ENCODE results near the gene RXFP4. TPM values are rescaled to one million over a fixed set of nuclear protein-coding genes. Genes with fewer than 3 reads are reported as not detected.

RXFP4 gene
- total and polyA plus RNA-seq, 7 experiments from 2014 or later, result 0.60 to 1.3 TPM; not detected in 5

- Histone ChIP-seq H3K4me3 (ENCODE audit: low read length) (no peak overlapping the region), H3K36me3 (ENCODE audit: control insufficient read depth in 2 of 3, insufficient read depth in 3 of 3, low read length in 3 of 3) (peaks cover 9 to 60% (median 21%) of the 10 kb centered on the region in 3 experiments), H3K4me1 (ENCODE audit: control insufficient read depth in 2 of 2, insufficient read depth in 2 of 2, low read length in 2 of 2) (peaks cover 69 to 77% of the 10 kb centered on the region in 2 donors), H3K9me3 (ENCODE audit: control insufficient read depth in 2 of 3, low read length in 3 of 3) (no peaks in the 10 kb centered on the region), H3K27me3 (ENCODE audit: control insufficient read depth in 2 of 2, insufficient read depth in 2 of 2, low read length in 2 of 2) (no peaks in the 10 kb centered on the region), H3K27ac (ENCODE audit: low read depth, low read length) (peak overlapping the region; percentile 66)
- POLR2A ChIA-PET, result interaction anchor here (1.2 to 9.5 kb wide), 4 partner anchors 9 to 36 kb away, joined by 3 to 144 read pairs (median 4); partner anchors contain the start of genes ARHGEF2 and KHDC4
- CTCF ChIA-PET, result interaction anchor here (0.7 to 5.7 kb wide), 4 partner anchors 10 to 31 kb away, joined by 3 to 39 read pairs (median 3); partner anchors contain the start of gene ARHGEF2
- Mint-ChIP-seq H3K4me3 (peak overlapping the region; percentile 56 to 95 (median 83)), H3K36me3 (peaks cover 0 to 43% (median 22%) of the 10 kb centered on the region in 5 donors), H3K9me3 (peaks cover 0 to 1% (median 0%) of the 10 kb centered on the region in 11 donors), H3K4me1 (peaks cover 78 to 90% (median 85%) of the 10 kb centered on the region in 7 donors), H3K27ac (peak overlapping the region; percentile 90 to 96 (median 95)), H3K27me3 (no peaks in the 10 kb centered on the region)
- DNase-seq (no peak), ATAC-seq (no peak)
- intact Hi-C loops (cut with micrococcal nuclease), result no loop called here
These were observed 27.9 kb downstream of the RXFP4 start for GRCh38 chr1:155969377-155969791.

GRCh38 chr1:155970531-155971167, 29.2 kb downstream of the RXFP4 start:
- intact Hi-C loops (cut with micrococcal nuclease), result loop anchor here in 1 of 2 donors (2.0 kb wide), 1 partner anchor 14 kb away; no protein-coding TSS in a partner anchor
- no peaks in the 10 kb centered on the region for H3K9me3 ChIP-seq (ENCODE audit: control insufficient read depth in 2 of 3, low read length in 3 of 3)
- H3K36me3 Mint-ChIP-seq, result peaks cover 0 to 42% (median 24%) of the 10 kb centered on the region in 5 donors
- peak in 1 of 9 donors; percentile 14 for DNase-seq
- H3K4me3 Mint-ChIP-seq, result peak overlapping the region; percentile 74 to 95 (median 78)
- peaks cover 0 to 1% (median 0%) of the 10 kb centered on the region in 11 donors for H3K9me3 Mint-ChIP-seq
- ChIA-PET CTCF (interaction anchor here (1.5 to 5.7 kb wide), 2 partner anchors 8 to 30 kb away, joined by 3 to 39 read pairs; partner anchors contain the start of gene ARHGEF2), POLR2A (interaction anchor here (1.4 to 9.5 kb wide), 5 partner anchors 9 to 36 kb away, joined by 4 to 144 read pairs (median 5); partner anchors contain the start of genes ARHGEF2 and KHDC4)
- no peak overlapping the region for H3K4me3 ChIP-seq (ENCODE audit: low read length)
- no peaks in the 10 kb centered on the region for H3K27me3 Mint-ChIP-seq
- peaks cover 82 to 88% of the 10 kb centered on the region in 2 donors for H3K4me1 ChIP-seq (ENCODE audit: control insufficient read depth in 2 of 2, insufficient read depth in 2 of 2, low read length in 2 of 2)
- H3K27ac Mint-ChIP-seq, result peak overlapping the region; percentile 83 to 96 (median 95)
- peak; percentile 89 for ATAC-seq
- H3K4me1 Mint-ChIP-seq, result peaks cover 87 to 99% (median 97%) of the 10 kb centered on the region in 7 donors
- H3K36me3 ChIP-seq (ENCODE audit: control insufficient read depth in 2 of 3, insufficient read depth in 3 of 3, low read length in 3 of 3), result peaks cover 8 to 48% (median 12%) of the 10 kb centered on the region in 3 experiments
- no peaks in the 10 kb centered on the region for H3K27me3 ChIP-seq (ENCODE audit: control insufficient read depth in 2 of 2, insufficient read depth in 2 of 2, low read length in 2 of 2)
- peak overlapping the region; percentile 66 for H3K27ac ChIP-seq (ENCODE audit: low read depth, low read length)

DNA sequence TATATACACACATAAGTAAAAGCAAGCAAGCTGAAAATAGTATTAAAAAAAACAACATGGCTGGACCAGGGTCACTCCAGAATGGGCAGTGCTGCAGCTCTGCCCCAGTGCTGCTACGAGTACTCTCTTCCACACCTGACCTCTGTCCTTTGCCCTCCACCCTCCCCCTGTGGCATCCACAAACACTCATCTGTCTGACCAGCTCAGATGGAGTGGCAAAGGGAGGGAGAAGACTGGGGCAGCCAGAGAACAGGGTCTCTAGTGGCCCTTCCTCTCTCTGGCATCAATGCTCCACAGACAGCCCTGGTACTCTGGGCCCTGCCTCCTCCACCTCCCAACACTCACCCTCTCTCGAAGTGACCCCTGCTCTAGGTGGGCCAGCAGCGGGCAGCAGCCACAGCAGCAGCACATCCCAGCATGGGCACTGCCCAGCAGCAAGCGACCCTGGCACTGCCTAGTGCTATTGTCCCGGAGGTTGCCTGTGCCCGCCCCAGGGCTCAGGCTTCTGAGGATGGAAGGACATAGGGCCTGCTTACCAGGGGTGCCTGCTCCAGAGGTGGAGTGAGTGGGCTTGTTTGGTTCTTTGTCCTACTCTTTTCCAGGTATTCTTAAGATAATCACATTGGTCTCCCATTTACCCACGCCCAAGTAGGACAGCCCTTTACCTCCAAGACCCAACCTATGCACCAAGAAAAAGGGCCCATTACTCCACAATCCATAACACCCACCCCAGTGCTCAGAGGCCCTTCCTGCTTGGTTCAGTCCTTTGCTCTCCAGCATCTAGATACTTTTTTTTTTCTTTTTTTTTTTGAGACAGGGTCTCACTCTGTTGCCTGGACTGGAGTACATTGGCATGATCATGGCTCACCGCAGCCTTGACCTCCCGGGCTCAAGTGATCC, 30.7 kb downstream of the RXFP4 start:
- Mint-ChIP-seq H3K4me3 (peak overlapping the region; percentile 63 to 95 (median 82)), H3K9me3 (peaks cover 0 to 3% (median 0%) of the 10 kb centered on the region in 11 donors), H3K4me1 (peaks cover 84 to 98% (median 87%) of the 10 kb centered on the region in 7 donors), H3K27me3 (no peaks in the 10 kb centered on the region), H3K27ac (peak overlapping the region; percentile 69 to 97 (median 95)), H3K36me3 (peaks cover 0 to 41% (median 25%) of the 10 kb centered on the region in 5 donors)
- CTCF ChIA-PET, result no interaction called here
- peaks cover 0 to 42% (median 0%) of the 10 kb centered on the region in 3 experiments for H3K36me3 ChIP-seq (ENCODE audit: control insufficient read depth in 2 of 3, insufficient read depth in 3 of 3, low read length in 3 of 3)
- no peaks in the 10 kb centered on the region for H3K9me3 ChIP-seq (ENCODE audit: control insufficient read depth in 2 of 3, low read length in 3 of 3)
- intact Hi-C loops (cut with micrococcal nuclease), result loop anchor here in 1 of 2 donors (2.0 kb wide), 1 partner anchor 15 kb away; no protein-coding TSS in a partner anchor
- DNase-seq (no peak), ATAC-seq (no peak)
- H3K4me1 ChIP-seq (ENCODE audit: control insufficient read depth in 2 of 2, insufficient read depth in 2 of 2, low read length in 2 of 2), result peaks cover 77 to 81% of the 10 kb centered on the region in 2 donors
- H3K4me3 ChIP-seq (ENCODE audit: low read length), result peak overlapping the region; percentile 26
- H3K27me3 ChIP-seq (ENCODE audit: control insufficient read depth in 2 of 2, insufficient read depth in 2 of 2, low read length in 2 of 2), result no peaks in the 10 kb centered on the region
- H3K27ac ChIP-seq (ENCODE audit: low read depth, low read length), result peak overlapping the region; percentile 90
- POLR2A ChIA-PET, result interaction anchor here (1.2 to 9.5 kb wide), 4 partner anchors 8 to 37 kb away, joined by 4 to 144 read pairs (median 4); partner anchors contain the start of genes ARHGEF2 and KHDC4

GRCh38 chr1:155973723-155974122, 32.3 kb downstream of the RXFP4 start:
- ATAC-seq, result no peak
- H3K36me3 Mint-ChIP-seq, result peaks cover 0 to 40% (median 26%) of the 10 kb centered on the region in 5 donors

GRCh38 chr1:155974208-155975115, 33.0 kb downstream of the RXFP4 start:
- DNase-seq (no peak), ATAC-seq (no peak)
- no peaks in the 10 kb centered on the region for H3K27me3 ChIP-seq (ENCODE audit: control insufficient read depth in 2 of 2, insufficient read depth in 2 of 2, low read length in 2 of 2)
- Mint-ChIP-seq H3K36me3 (peaks cover 0 to 35% (median 22%) of the 10 kb centered on the region in 5 donors), H3K4me1 (peaks cover 61 to 79% (median 69%) of the 10 kb centered on the region in 7 donors), H3K9me3 (peaks cover 0 to 5% (median 0%) of the 10 kb centered on the region in 11 donors), H3K27me3 (no peaks in the 10 kb centered on the region), H3K27ac (peak overlapping the region; percentile 83 to 98 (median 95)), H3K4me3 (peak overlapping the region; percentile 89 to 98 (median 94))
- ChIA-PET POLR2A (interaction anchor here (0.6 to 9.5 kb wide), 12 partner anchors 6 to 41 kb away, joined by 3 to 144 read pairs (median 6); partner anchors contain the start of genes ARHGEF2, KHDC4 and RXFP4), CTCF (interaction anchor here (0.7 to 3.0 kb wide), 3 partner anchors 14 to 26 kb away, joined by 3 to 21 read pairs (median 3); no protein-coding TSS in a partner anchor)
- H3K4me1 ChIP-seq (ENCODE audit: control insufficient read depth in 2 of 2, insufficient read depth in 2 of 2, low read length in 2 of 2), result peaks cover 57 to 62% of the 10 kb centered on the region in 2 donors
- no peaks in the 10 kb centered on the region for H3K9me3 ChIP-seq (ENCODE audit: control insufficient read depth in 2 of 3, low read length in 3 of 3)
- intact Hi-C loops (cut with micrococcal nuclease), result loop anchor here (2.0 to 5.0 kb wide), 2 partner anchors 14 to 287 kb away; partner anchors contain the start of genes DAP3 (in 1 of the 2) and YY1AP1 (in 1 of the 2)
- peaks cover 0 to 36% (median 0%) of the 10 kb centered on the region in 3 experiments for H3K36me3 ChIP-seq (ENCODE audit: control insufficient read depth in 2 of 3, insufficient read depth in 3 of 3, low read length in 3 of 3)
- peak overlapping the region; percentile 74 for H3K4me3 ChIP-seq (ENCODE audit: low read length)
- peak overlapping the region; percentile 90 for H3K27ac ChIP-seq (ENCODE audit: low read depth, low read length)

More at GRCh38 chr1:155973723-155974122, 32.3 kb downstream of the RXFP4 start:
- peak overlapping the region; percentile 33 to 98 (median 94) for H3K4me3 Mint-ChIP-seq
- peak overlapping the region; percentile 69 to 97 (median 95) for H3K27ac Mint-ChIP-seq
- Histone ChIP-seq H3K9me3 (ENCODE audit: control insufficient read depth in 2 of 3, low read length in 3 of 3) (no peaks in the 10 kb centered on the region), H3K4me1 (ENCODE audit: control insufficient read depth in 2 of 2, insufficient read depth in 2 of 2, low read length in 2 of 2) (peaks cover 62 to 65% of the 10 kb centered on the region in 2 donors), H3K4me3 (ENCODE audit: low read length) (no peak overlapping the region), H3K27ac (ENCODE audit: low read depth, low read length) (peak overlapping the region; percentile 90), H3K27me3 (ENCODE audit: control insufficient read depth in 2 of 2, insufficient read depth in 2 of 2, low read length in 2 of 2) (no peaks in the 10 kb centered on the region), H3K36me3 (ENCODE audit: control insufficient read depth in 2 of 3, insufficient read depth in 3 of 3, low read length in 3 of 3) (peaks cover 0 to 43% (median 0%) of the 10 kb centered on the region in 3 experiments)
- peaks cover 68 to 82% (median 73%) of the 10 kb centered on the region in 7 donors for H3K4me1 Mint-ChIP-seq
- intact Hi-C loops (cut with micrococcal nuclease), result loop anchor here in 1 of 2 donors (2.0 kb wide), 1 partner anchor 15 kb away; no protein-coding TSS in a partner anchor
- ChIA-PET POLR2A (interaction anchor here (0.7 to 9.5 kb wide), 4 partner anchors 6 to 39 kb away, joined by 3 to 144 read pairs (median 35); partner anchors contain the start of genes ARHGEF2 and KHDC4), CTCF (interaction anchor here (0.7 to 0.9 kb wide), 2 partner anchors 15 to 25 kb away, joined by 3 read pairs; no protein-coding TSS in a partner anchor)
- no peak for DNase-seq
- H3K9me3 Mint-ChIP-seq, result peaks cover 0 to 5% (median 0%) of the 10 kb centered on the region in 11 donors
- no peaks in the 10 kb centered on the region for H3K27me3 Mint-ChIP-seq
